ENCODE data around the gene RNF123.

The RNF123 gene

GRCh38 chr3:49665822-49666519 is 23.4 kb upstream of the RNF123 start:
- no peak overlapping the region for H3K4me3 Mint-ChIP-seq
- DNase-seq = no peak
- peaks cover 10 to 13% of the 10 kb centered on the region in 2 donors for H3K27me3 Mint-ChIP-seq
- H3K9me3 Mint-ChIP-seq = no peaks in the 10 kb centered on the region
- H3K4me1 Mint-ChIP-seq = peaks cover 0 to 1% of the 10 kb centered on the region in 2 donors
- no peak overlapping the region for H3K27ac Mint-ChIP-seq
- no peak for ATAC-seq (replicated peaks)
- H3K36me3 Mint-ChIP-seq = no peaks in the 10 kb centered on the region

DNA sequence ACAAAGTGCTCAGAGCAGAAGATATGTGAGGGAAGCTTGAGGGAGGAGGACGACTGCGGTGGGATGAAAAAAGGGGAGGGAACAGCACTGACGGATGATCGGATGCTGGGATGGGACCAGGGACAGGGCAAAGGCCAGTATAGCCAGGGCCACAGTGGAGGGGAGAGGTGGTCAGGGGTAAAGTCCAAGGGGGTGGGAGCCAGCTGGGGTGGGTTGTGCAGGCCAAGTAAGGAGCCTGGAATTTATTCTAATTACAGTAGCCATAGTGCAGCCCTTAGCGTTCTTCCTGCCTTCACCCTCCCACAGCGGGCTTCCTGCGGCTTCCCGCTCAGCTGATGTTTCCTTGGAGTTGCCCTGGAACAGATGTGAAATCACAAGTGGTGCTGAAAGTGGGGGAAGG is 22.8 kb upstream of the RNF123 start:
- Mint-ChIP-seq H3K9me3 (no peaks in the 10 kb centered on the region), H3K27me3 (peaks cover 10 to 13% of the 10 kb centered on the region in 2 donors), H3K27ac (no peak overlapping the region), H3K4me1 (peaks cover 0 to 3% of the 10 kb centered on the region in 2 donors), H3K4me3 (no peak overlapping the region), H3K36me3 (peaks cover 0 to 3% of the 10 kb centered on the region in 2 donors)
- DNase-seq (no peak), ATAC-seq (replicated peaks) (no peak)

DNA sequence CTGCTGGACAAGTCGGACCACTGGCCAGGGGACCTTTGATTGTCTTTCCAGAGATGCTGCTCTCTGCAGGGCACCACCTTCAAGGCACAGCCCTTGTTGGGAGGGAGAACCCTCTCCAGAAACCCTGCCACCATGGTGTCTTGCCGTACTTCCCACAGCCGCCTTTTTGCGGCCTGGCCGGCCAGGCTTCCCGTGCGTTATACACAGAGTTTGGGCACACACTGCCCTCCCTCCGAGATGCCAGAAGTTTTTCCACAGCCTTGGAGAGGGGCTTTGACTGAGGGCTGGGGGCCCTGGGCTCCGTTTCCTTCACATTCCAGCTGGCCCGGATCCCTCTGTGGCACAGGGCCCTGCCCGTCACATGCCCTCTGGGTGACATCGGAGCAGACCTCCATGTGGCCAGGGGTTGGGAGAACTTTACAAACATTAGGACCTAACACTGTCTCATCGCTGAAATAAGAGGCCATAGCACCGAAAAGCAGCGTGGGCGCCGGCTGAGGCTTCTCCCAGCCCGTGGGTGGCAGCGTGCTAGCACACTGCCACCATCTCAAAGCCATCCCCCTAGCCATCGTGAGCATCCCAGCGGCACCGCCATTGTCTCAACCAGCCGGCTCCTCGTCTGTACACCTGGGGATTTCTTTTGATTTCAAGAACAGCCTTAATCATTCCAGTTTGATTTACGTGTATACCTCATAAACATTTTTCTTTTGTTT is 21.5 kb upstream of the RNF123 start:
- ATAC-seq (replicated peaks) = no peak
- H3K27me3 Mint-ChIP-seq = peaks cover 10 to 13% of the 10 kb centered on the region in 2 donors
- peaks cover 7% of the 10 kb centered on the region in 2 donors for H3K4me1 Mint-ChIP-seq
- no peak for DNase-seq
- H3K36me3 Mint-ChIP-seq = peaks cover 0 to 3% of the 10 kb centered on the region in 2 donors
- H3K9me3 Mint-ChIP-seq = no peaks in the 10 kb centered on the region
- no peak overlapping the region for H3K27ac Mint-ChIP-seq
- no peak overlapping the region for H3K4me3 Mint-ChIP-seq

- DNase-seq = no peak
- Mint-ChIP-seq H3K4me1 (peaks cover 7 to 11% of the 10 kb centered on the region in 2 donors), H3K27me3 (peaks cover 10 to 13% of the 10 kb centered on the region in 2 donors), H3K27ac (no peak overlapping the region), H3K4me3 (no peak overlapping the region), H3K36me3 (peaks cover 0 to 6% of the 10 kb centered on the region in 2 donors), H3K9me3 (no peaks in the 10 kb centered on the region)
- ATAC-seq (replicated peaks) = no peak
Measured at GRCh38 chr3:49668414-49668797, 21.0 kb upstream of the RNF123 start.

- H3K4me3 Mint-ChIP-seq = no peak overlapping the region
- H3K36me3 Mint-ChIP-seq = peaks cover 0 to 6% of the 10 kb centered on the region in 2 donors
- H3K9me3 Mint-ChIP-seq = no peaks in the 10 kb centered on the region
- peaks cover 7 to 11% of the 10 kb centered on the region in 2 donors for H3K4me1 Mint-ChIP-seq
- peaks cover 10 to 13% of the 10 kb centered on the region in 2 donors for H3K27me3 Mint-ChIP-seq
- DNase-seq = no peak
- ATAC-seq (replicated peaks) = no peak
- H3K27ac Mint-ChIP-seq = no peak overlapping the region
Measured at GRCh38 chr3:49668861-49669260, 20.5 kb upstream of the RNF123 start.

DNA sequence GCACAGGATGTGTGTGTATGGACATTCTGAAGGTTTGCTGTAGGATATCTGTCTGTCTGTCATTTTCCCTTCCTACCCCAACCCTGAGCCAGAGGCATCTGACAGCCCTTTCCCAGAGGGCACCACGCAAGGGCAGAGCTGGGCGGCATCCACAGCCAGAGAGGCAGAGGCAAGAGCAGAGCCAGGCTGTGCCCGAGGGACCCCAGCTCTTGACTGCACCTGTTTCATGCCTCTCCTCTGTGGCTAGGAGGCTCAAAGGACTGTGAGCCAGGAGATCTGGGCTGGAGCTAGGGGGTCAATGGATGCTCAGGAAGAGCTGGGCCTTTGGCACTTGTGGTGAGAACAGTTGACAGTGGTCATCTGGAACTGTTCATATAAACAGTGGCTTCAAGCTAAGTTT is 20.0 kb upstream of the RNF123 start:
- no peak overlapping the region for H3K4me3 Mint-ChIP-seq
- ATAC-seq (replicated peaks) (no peak), DNase-seq (no peak)

DNA sequence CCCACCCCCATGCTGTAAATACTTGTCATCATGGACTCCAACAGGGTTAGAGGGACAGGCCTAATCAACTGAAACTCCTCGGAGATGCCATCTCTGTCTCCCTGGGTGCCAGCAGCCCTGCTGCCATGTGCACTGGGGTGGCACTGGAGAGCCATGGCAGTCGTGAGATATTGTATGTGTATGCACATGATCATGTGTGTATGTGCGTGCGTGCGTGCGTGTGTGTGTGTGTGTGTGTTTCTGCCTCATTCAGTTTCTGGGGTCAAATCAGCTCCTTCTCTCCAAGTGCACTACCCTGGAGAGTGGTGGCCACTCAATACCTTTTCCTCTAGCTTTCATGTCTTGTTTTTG is 18.4 kb upstream of the RNF123 start:
- Mint-ChIP-seq H3K4me1 (peaks cover 20 to 21% of the 10 kb centered on the region in 2 donors), H3K27me3 (peaks cover 7 to 10% of the 10 kb centered on the region in 2 donors), H3K36me3 (peaks cover 6 to 12% of the 10 kb centered on the region in 2 donors), H3K9me3 (no peaks in the 10 kb centered on the region), H3K27ac (no peak overlapping the region), H3K4me3 (no peak overlapping the region)
- DNase-seq (no peak), ATAC-seq (replicated peaks) (no peak)

More for the DNA sequence above, 20.0 kb upstream of the RNF123 start:
- H3K27me3 Mint-ChIP-seq = peaks cover 10 to 13% of the 10 kb centered on the region in 2 donors
- no peak overlapping the region for H3K27ac Mint-ChIP-seq
- H3K9me3 Mint-ChIP-seq = no peaks in the 10 kb centered on the region
- H3K36me3 Mint-ChIP-seq = peaks cover 0 to 6% of the 10 kb centered on the region in 2 donors
- peaks cover 7 to 11% of the 10 kb centered on the region in 2 donors for H3K4me1 Mint-ChIP-seq

- DNase-seq = peak; percentile 55
- ATAC-seq (replicated peaks) = peak in 1 of 2 donors; percentile 6
- Mint-ChIP-seq H3K36me3 (peaks cover 10 to 16% of the 10 kb centered on the region in 2 donors), H3K27ac (peak overlapping the region; percentile 3), H3K4me3 (peak overlapping the region in 1 of 2 donors; percentile 22), H3K4me1 (peaks cover 23 to 24% of the 10 kb centered on the region in 2 donors), H3K9me3 (no peaks in the 10 kb centered on the region), H3K27me3 (peaks cover 6 to 7% of the 10 kb centered on the region in 2 donors)
Measured at GRCh38 chr3:49671291-49672288, 17.8 kb upstream of the RNF123 start.

DNA sequence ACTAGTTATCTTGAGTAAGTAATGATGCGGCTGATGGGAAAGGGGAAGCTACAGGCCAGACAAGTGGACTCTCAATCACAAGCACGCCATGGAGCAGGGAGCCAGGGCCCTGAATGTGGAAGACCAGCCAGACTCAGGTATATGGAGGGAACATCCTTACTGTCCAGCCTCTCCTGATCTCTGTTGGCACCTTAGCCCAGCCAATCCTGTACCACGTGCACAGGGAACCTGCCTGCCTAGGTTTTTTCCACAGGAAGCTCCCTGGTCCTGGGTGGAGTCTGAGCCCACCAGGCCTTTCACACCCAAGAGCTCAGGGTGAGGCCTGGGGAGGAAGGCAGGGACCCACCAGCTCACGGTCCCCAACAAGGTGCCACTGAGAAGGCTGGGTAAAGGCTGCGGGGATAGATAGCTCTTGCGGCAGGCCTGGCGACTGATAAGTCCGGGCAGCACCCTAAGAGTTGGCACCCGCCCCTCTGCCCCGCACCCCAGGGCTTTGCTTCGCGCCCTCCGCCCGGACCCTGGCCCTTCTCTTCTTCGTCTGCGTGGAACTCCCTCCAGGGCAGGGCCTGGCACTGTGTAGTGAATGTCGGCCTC is 16.1 kb upstream of the RNF123 start:
- Mint-ChIP-seq H3K36me3 (peaks cover 20 to 31% of the 10 kb centered on the region in 2 donors), H3K27me3 (peaks cover 0 to 3% of the 10 kb centered on the region in 2 donors), H3K9me3 (no peaks in the 10 kb centered on the region), H3K4me3 (peak overlapping the region; percentile 95 to 98), H3K27ac (peak overlapping the region; percentile 99), H3K4me1 (peaks cover 24 to 29% of the 10 kb centered on the region in 2 donors)
- ATAC-seq (replicated peaks) (peak; percentile 3 to 4), DNase-seq (peak; percentile 31)

DNA sequence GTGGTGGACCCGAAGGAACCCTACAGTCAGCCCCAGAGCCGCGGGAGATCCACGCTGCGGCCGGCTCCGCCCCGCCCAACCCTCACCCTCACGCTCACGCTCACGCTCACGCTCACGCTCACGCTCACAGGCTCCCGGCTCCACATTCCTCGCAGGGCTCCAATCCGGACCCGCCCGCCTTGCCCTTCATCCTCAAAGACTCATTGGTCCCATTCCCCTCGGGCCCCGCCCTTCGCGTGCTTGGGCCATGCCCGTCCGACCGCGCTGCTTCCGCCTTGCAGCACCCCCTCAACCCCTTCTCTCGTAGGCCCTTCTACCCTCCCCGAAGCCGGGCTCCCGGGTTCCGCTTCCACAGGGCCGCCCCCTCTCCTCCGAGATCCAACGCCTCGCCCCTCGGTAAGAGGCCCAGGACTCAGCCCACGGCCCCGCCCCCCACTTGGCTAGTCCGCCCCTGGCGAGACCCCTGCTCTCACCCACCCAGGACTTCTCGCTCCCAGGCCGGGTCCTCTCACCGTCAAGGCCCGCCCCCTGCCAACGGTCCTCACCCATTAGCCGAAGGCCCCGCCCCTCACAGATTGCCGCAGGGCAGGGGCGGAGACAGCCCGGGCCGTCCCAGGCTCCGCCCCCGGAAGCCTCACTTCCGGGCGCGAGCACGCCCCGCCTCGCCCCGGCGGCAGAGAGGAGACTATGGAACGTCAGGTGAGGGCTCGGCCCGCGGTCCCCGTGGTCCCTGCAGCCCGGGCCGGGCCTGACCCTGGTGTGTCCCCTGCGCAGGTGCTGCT is 15.5 kb upstream of the RNF123 start, which contains the start of gene APEH:
TSS of gene APEH (plus strand) at position 637 of the 782 bp plus-strand sequence. CDS start at position 688, 51 bp downstream.
- Mint-ChIP-seq H3K9me3 (no peaks in the 10 kb centered on the region), H3K4me3 (peak within 1 kb of the TSS; percentile 95 to 98), H3K36me3 (peaks cover 25 to 35% of the 10 kb centered on the region in 2 donors)

GRCh38 chr3:49674497-49674983 is 14.8 kb upstream of the RNF123 start:
- Mint-ChIP-seq H3K36me3 (peaks cover 25 to 36% of the 10 kb centered on the region in 2 donors), H3K27ac (peak overlapping the region; percentile 99), H3K4me1 (peaks cover 24 to 30% of the 10 kb centered on the region in 2 donors), H3K9me3 (no peaks in the 10 kb centered on the region), H3K27me3 (no peaks in the 10 kb centered on the region), H3K4me3 (peak overlapping the region; percentile 95 to 98)
- DNase-seq = no peak
- peak; percentile 30 to 32 for ATAC-seq (replicated peaks)

More for the DNA sequence above, 15.5 kb upstream of the RNF123 start, which contains the start of gene APEH:
- DNase-seq = peak; percentile 98
- Mint-ChIP-seq H3K4me1 (peaks cover 24 to 30% of the 10 kb centered on the region in 2 donors), H3K27ac (peak within 1 kb of the TSS; percentile 99), H3K27me3 (no peaks in the 10 kb centered on the region)
- peak; percentile 88 to 89 for ATAC-seq (replicated peaks)

DNA sequence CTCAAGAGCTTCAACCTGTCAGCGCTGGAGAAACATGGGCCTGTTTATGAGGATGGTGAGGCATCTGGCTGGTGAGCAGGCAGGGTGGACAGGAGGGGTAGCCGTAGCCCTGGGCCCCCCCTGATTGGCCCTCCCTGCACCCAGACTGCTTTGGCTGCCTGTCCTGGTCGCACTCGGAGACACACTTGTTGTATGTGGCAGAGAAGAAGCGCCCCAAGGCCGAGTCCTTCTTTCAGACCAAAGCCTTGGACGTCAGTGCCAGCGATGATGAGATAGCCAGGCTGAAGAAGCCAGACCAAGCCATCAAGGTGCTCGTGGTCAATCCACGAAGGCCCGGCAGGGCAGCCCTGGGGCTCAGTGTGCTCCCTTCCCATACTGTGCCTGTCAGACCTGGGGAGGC is 13.4 kb upstream of the RNF123 start:
- no peaks in the 10 kb centered on the region for H3K27me3 Mint-ChIP-seq
- no peak overlapping the region for H3K4me3 Mint-ChIP-seq
- no peaks in the 10 kb centered on the region for H3K9me3 Mint-ChIP-seq
- H3K27ac Mint-ChIP-seq = no peak overlapping the region
- peaks cover 37 to 50% of the 10 kb centered on the region in 2 donors for H3K36me3 Mint-ChIP-seq
- no peak for ATAC-seq (replicated peaks)
- no peak for DNase-seq
- H3K4me1 Mint-ChIP-seq = peaks cover 38 to 40% of the 10 kb centered on the region in 2 donors

Data from stimulated activated naive B cell treated with anti-CD40 and anti-IgM and Interleukin-4, amounts not matched to agents 10 μg/mL and 1 μg/mL and 100 μg/mL, for 72 hours (primary cell).